Parathyroid adenoma (tissue), 2 donors: Measurements from ENCODE around the gene GPC6.

Experiments
- H2AFZ ChIP-seq: fragments of 300-600 bp; sonication (generic); one replicate; pipeline ENCODE4 v1.7.0; 2017; ENCODE audit warnings: antibody characterized with exemption, mild to moderate bottlenecking
- H3K27ac ChIP-seq: fragments of 300-600 bp; sonication (generic); one replicate; pipeline ENCODE4 v1.7.0; 2017
- H3K27me3 ChIP-seq: fragments of 300-600 bp; sonication (generic); one replicate; pipeline ENCODE4 v1.7.0; 2017; ENCODE audit warnings: low read length; ENCODE audit not compliant: control insufficient read depth, insufficient read depth
- H3K36me3 ChIP-seq: fragments of 300-600 bp; sonication (generic); one replicate; pipeline ENCODE4 v1.7.0; 2017; ENCODE audit warnings: low read length; ENCODE audit not compliant: control insufficient read depth, insufficient read depth
- H3K4me1 ChIP-seq: fragments of 300-600 bp; sonication (generic); one replicate; pipeline ENCODE4 v1.7.0; 2017; ENCODE audit warnings: control low read depth
- H3K4me2 ChIP-seq: fragments of 300-600 bp; sonication (generic); one replicate; pipeline ENCODE4 v1.7.0; 2017; ENCODE audit warnings: low read length
- H3K4me3 ChIP-seq: fragments of 300-600 bp; sonication (generic); one replicate; pipeline ENCODE4 v1.7.0; 2017; ENCODE audit warnings: low read depth, low read length
- H3K79me2 ChIP-seq: fragments of 300-600 bp; sonication (generic); one replicate; pipeline ENCODE4 v1.7.0; 2017; ENCODE audit warnings: control low read depth
- H3K9ac ChIP-seq: fragments of 300-600 bp; sonication (generic); one replicate; pipeline ENCODE4 v1.7.0; 2017; ENCODE audit warnings: mild to moderate bottlenecking
- H3K9me3 ChIP-seq: fragments of 300-600 bp; sonication (generic); one replicate; pipeline ENCODE4 v1.7.0; 2017; ENCODE audit warnings: low read length; ENCODE audit not compliant: control insufficient read depth
- CTCF ChIP-seq: fragments of 300-600 bp; sonication (generic); IDR thresholded peaks from one replicate; pipeline ENCODE4 v1.7.0; 2017; ENCODE audit warnings: antibody characterized with exemption, mild to moderate bottlenecking
- donor health status: primary hyperparathyroidism.

Gene GPC6

GRCh38 chr13:94236872-94237271 lies 1010.3 kb downstream of the GPC6 start:
- no peaks in the 10 kb centered on the region for H3K36me3 ChIP-seq
- no peak overlapping the region for H2AFZ ChIP-seq
- no peaks in the 10 kb centered on the region for H3K9me3 ChIP-seq
- no peak for TF ChIP-seq CTCF
- H3K27me3 ChIP-seq, result no peaks in the 10 kb centered on the region
- H3K79me2 ChIP-seq, result no peaks in the 10 kb centered on the region
- H3K4me2 ChIP-seq, result no peak overlapping the region
- no peaks in the 10 kb centered on the region for H3K4me1 ChIP-seq
- no peak overlapping the region for H3K4me3 ChIP-seq
- H3K9ac ChIP-seq, result no peak overlapping the region
- H3K27ac ChIP-seq, result no peak overlapping the region

- Histone ChIP-seq H3K27ac (no peak overlapping the region), H3K9me3 (no peaks in the 10 kb centered on the region), H3K27me3 (no peaks in the 10 kb centered on the region), H3K4me3 (no peak overlapping the region), H3K4me2 (no peak overlapping the region), H3K4me1 (no peaks in the 10 kb centered on the region), H2AFZ (no peak overlapping the region), H3K36me3 (no peaks in the 10 kb centered on the region), H3K79me2 (no peaks in the 10 kb centered on the region), H3K9ac (no peak overlapping the region)
- TF ChIP-seq CTCF, result no peak
Measured at GRCh38 chr13:94239135-94239534, 1012.5 kb downstream of the GPC6 start.

- no peak for TF ChIP-seq CTCF
- Histone ChIP-seq H3K27me3 (no peaks in the 10 kb centered on the region), H3K79me2 (no peaks in the 10 kb centered on the region), H3K27ac (no peak overlapping the region), H3K9me3 (peaks cover 3% of the 10 kb centered on the region), H3K4me3 (no peak overlapping the region), H3K36me3 (no peaks in the 10 kb centered on the region), H3K9ac (no peak overlapping the region), H3K4me1 (no peaks in the 10 kb centered on the region), H2AFZ (no peak overlapping the region), H3K4me2 (no peak overlapping the region)
Measured at GRCh38 chr13:94242554-94242953, 1015.9 kb downstream of the GPC6 start.

GRCh38 chr13:94243551-94243950 lies 1016.9 kb downstream of the GPC6 start:
- Histone ChIP-seq H3K27me3 (no peaks in the 10 kb centered on the region), H3K4me3 (no peak overlapping the region), H3K4me1 (no peaks in the 10 kb centered on the region), H2AFZ (no peak overlapping the region), H3K9me3 (peaks cover 3% of the 10 kb centered on the region), H3K27ac (no peak overlapping the region), H3K36me3 (no peaks in the 10 kb centered on the region), H3K9ac (no peak overlapping the region), H3K79me2 (no peaks in the 10 kb centered on the region), H3K4me2 (no peak overlapping the region)
- TF ChIP-seq CTCF, result no peak

- H3K9ac ChIP-seq, result no peak overlapping the region
- H3K4me2 ChIP-seq, result no peak overlapping the region
- no peaks in the 10 kb centered on the region for H3K4me1 ChIP-seq
- no peaks in the 10 kb centered on the region for H3K27me3 ChIP-seq
- H3K79me2 ChIP-seq, result no peaks in the 10 kb centered on the region
- no peak overlapping the region for H3K4me3 ChIP-seq
- H2AFZ ChIP-seq, result no peak overlapping the region
- no peak for TF ChIP-seq CTCF
- no peak overlapping the region for H3K27ac ChIP-seq
- peaks cover 3% of the 10 kb centered on the region for H3K9me3 ChIP-seq
- no peaks in the 10 kb centered on the region for H3K36me3 ChIP-seq
Measured at GRCh38 chr13:94246495-94246894, 1019.9 kb downstream of the GPC6 start.
